Measurements from ENCODE around the gene SAMM50.

SAMM50 gene

GRCh38 chr22:43923631-43924464, 31.4 kb upstream of the SAMM50 start, which contains the start of gene PNPLA3:
Gene PNPLA3, plus strand, starts transcription at chr22:43923805. Its CDS starts 107 bp downstream, at chr22:43923912.
- TF ChIP-seq POLR2AphosphoS5 (IDR thresholded peaks at IDR 0.05; ENCODE audit: low read depth, low read length) (no peak), TAF1 (IDR thresholded peaks at IDR 0.05; ENCODE audit: borderline replicate concordance, low read depth, low read length) (no peak), POLR2A (IDR thresholded peaks at IDR 0.05; ENCODE audit: low read depth, low read length) (no peak)
- no peak for FAIRE-seq
- DNase-seq (ENCODE audit: insufficient read length), result peak; percentile 74

GRCh38 chr22:43924877-43925276, 30.4 kb upstream of the SAMM50 start:
- FAIRE-seq (no peak), DNase-seq (ENCODE audit: insufficient read length) (no peak)
- no peak for TF ChIP-seq TAF1 (IDR thresholded peaks at IDR 0.05; ENCODE audit: borderline replicate concordance, low read depth, low read length)
- no peak for TF ChIP-seq POLR2A (IDR thresholded peaks at IDR 0.05; ENCODE audit: low read depth, low read length)
- no peak for TF ChIP-seq POLR2AphosphoS5 (IDR thresholded peaks at IDR 0.05; ENCODE audit: low read depth, low read length)

DNA sequence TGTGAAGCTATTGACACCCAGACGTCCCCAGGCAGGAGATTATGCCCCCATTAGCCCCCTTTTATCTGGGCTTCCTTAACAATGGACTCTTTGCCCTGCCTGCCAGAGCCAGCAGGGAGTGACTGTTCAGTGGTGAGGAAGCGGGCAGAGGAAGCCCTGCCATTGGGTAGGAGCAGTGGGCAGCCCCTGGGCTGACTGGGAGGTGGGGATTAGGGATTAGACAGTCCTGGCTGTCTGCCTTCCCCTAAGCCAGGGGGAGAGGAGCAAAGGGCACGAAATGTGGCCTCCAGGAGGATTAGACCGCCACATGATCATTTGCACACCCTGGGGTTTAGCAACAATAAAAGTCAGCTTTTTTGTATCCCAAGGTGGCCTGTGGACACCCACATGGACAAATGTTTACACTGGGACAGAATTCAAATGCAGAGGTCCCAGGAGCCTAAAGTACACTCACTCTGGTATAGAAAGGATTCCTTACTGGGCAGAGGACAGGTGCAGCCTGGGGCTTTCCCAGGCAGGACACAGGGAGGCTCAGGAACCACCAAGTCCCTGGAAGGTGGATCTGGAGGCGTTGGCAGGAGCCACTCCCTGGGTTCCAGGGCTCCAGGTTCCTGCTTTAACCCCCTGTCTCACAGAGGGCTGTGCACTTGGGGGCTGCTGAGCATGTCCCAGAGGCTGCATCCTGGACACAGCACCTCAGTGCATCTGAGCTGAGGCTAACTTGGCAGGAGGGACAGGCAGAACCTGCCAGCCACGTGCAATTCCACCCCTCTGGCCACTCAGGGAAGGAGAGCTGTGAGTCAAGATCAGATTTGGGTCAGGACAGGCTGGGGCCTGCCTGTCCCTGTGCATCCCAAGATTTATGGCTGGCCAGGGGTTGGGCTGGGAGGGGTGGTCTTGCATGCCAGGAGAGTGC, 29.6 kb upstream of the SAMM50 start:
- no peak for FAIRE-seq
- no peak for DNase-seq (ENCODE audit: insufficient read length)
- TF ChIP-seq TAF1 (IDR thresholded peaks at IDR 0.05; ENCODE audit: borderline replicate concordance, low read depth, low read length) (no peak), POLR2A (IDR thresholded peaks at IDR 0.05; ENCODE audit: low read depth, low read length) (no peak), POLR2AphosphoS5 (IDR thresholded peaks at IDR 0.05; ENCODE audit: low read depth, low read length) (no peak)

DNA sequence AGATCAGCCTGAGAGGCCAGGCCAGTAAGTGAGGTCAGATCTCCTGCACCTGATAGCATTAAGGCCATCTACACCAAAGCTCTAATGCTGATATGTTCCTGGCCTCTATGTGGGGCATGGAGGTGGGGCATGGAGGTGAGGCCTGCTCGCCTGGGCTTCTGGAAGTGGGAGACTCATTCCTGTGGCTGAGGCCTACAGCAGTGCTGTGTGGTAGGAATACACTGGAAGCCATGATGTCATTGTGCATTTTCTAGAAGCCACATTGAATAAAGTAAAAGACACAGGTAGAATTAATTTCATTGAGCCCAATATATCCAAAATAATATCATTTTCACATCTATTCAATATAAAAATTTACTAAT, 28.9 kb upstream of the SAMM50 start:
- TF ChIP-seq POLR2A (IDR thresholded peaks at IDR 0.05; ENCODE audit: low read depth, low read length) (no peak), POLR2AphosphoS5 (IDR thresholded peaks at IDR 0.05; ENCODE audit: low read depth, low read length) (no peak), TAF1 (IDR thresholded peaks at IDR 0.05; ENCODE audit: borderline replicate concordance, low read depth, low read length) (no peak)
- FAIRE-seq (no peak), DNase-seq (ENCODE audit: insufficient read length) (no peak)

- FAIRE-seq, result no peak
- TF ChIP-seq POLR2A (IDR thresholded peaks at IDR 0.05; ENCODE audit: low read depth, low read length) (no peak), TAF1 (IDR thresholded peaks at IDR 0.05; ENCODE audit: borderline replicate concordance, low read depth, low read length) (no peak), POLR2AphosphoS5 (IDR thresholded peaks at IDR 0.05; ENCODE audit: low read depth, low read length) (no peak)
- no peak for DNase-seq (ENCODE audit: insufficient read length)
Measured at GRCh38 chr22:43928468-43928867, 26.8 kb upstream of the SAMM50 start.

DNA sequence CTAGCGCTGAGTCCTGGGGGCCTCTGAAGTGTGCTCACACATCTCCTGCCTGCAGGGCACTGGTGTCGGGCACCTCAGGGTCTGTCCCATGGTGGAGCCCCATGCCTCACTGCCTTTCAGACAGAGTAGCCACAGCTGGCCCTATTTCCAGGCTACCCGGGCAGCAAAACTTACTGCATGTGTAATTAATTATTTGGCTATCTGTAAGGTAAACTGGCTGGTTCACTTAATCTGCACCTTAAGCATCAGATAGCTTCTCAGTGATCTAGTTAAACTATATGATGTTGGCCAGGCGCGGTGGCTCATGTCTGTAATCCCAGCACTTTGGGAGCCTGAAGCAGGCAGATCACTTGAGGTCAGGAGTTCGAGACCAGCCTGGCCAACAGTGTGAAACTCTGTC, 26.3 kb upstream of the SAMM50 start:
- DNase-seq (ENCODE audit: insufficient read length), result no peak
- no peak for TF ChIP-seq TAF1 (IDR thresholded peaks at IDR 0.05; ENCODE audit: borderline replicate concordance, low read depth, low read length)
- no peak for TF ChIP-seq POLR2A (IDR thresholded peaks at IDR 0.05; ENCODE audit: low read depth, low read length)
- no peak for TF ChIP-seq POLR2AphosphoS5 (IDR thresholded peaks at IDR 0.05; ENCODE audit: low read depth, low read length)
- FAIRE-seq, result no peak

GRCh38 chr22:43931771-43932170, 23.5 kb upstream of the SAMM50 start:
- FAIRE-seq (no peak), DNase-seq (ENCODE audit: insufficient read length) (no peak)
- TF ChIP-seq POLR2AphosphoS5 (IDR thresholded peaks at IDR 0.05; ENCODE audit: low read depth, low read length), result no peak

DNA sequence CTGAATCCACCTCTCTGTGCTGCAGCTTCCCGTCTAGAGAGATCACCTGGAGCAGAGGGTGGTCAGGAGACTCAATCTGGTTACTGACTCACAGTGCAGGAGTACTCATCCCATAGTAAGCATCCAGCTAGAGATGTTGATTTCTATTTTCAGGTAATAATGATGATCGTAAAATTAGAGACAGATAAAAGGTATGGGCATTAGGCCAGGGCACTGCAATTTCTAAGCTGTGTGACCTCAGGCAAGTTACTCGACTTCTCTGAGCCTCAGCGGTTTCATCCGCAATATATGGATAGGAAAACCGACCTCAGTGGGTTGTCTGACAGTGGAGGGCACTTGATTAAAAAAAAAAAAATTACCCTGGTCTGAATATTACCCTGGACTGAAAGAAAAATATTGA, 13.8 kb upstream of the SAMM50 start:
- DNase-seq (ENCODE audit: insufficient read length) (no peak), FAIRE-seq (no peak)
- no peak for TF ChIP-seq POLR2A (IDR thresholded peaks at IDR 0.05; ENCODE audit: low read depth, low read length)
- no peak for TF ChIP-seq POLR2AphosphoS5 (IDR thresholded peaks at IDR 0.05; ENCODE audit: low read depth, low read length)
- no peak for TF ChIP-seq TAF1 (IDR thresholded peaks at IDR 0.05; ENCODE audit: borderline replicate concordance, low read depth, low read length)

GRCh38 chr22:43944670-43945430, 10.4 kb upstream of the SAMM50 start:
- FAIRE-seq (no peak), DNase-seq (ENCODE audit: insufficient read length) (no peak)

DNA sequence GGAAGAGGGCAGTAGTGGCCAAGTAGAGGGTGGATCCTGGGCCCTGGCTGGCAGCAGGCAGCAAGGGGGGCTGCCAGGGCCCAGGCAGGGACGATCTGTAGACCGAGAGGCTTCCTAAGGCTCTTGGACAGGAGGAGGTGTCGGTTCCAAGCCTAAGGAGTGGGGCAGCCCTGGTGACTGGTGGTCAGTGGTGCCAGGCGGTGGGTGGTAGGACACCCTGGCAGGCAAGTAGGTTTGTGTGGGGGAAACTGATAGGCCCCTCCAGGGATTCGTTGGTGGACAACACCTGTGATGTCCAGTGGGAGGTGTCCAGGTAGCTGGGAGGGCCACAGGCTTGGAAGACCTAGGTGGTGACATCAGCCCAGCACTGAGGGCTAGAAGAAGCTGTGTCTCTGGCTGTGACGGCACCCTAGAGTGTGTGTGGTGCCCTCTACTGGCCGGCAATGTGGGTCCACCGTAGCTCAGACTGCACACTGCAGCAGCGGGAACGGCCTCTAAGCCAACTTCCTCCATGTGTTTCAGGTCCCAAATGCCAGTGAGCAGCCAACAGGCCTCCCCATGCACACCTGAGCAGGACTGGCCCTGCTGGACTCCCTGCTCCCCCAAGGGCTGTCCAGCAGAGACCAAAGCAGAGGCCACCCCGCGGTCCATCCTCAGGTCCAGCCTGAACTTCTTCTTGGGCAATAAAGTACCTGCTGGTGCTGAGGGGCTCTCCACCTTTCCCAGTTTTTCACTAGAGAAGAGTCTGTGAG, 9.4 kb upstream of the SAMM50 start:
- FAIRE-seq (peak; percentile 83), DNase-seq (ENCODE audit: insufficient read length) (peak; percentile 73)
- TF ChIP-seq POLR2AphosphoS5 (IDR thresholded peaks at IDR 0.05; ENCODE audit: low read depth, low read length) (no peak), TAF1 (IDR thresholded peaks at IDR 0.05; ENCODE audit: borderline replicate concordance, low read depth, low read length) (no peak), POLR2A (IDR thresholded peaks at IDR 0.05; ENCODE audit: low read depth, low read length) (no peak)

More at GRCh38 chr22:43944670-43945430, 10.4 kb upstream of the SAMM50 start:
- no peak for TF ChIP-seq TAF1 (IDR thresholded peaks at IDR 0.05; ENCODE audit: borderline replicate concordance, low read depth, low read length)
- TF ChIP-seq POLR2A (IDR thresholded peaks at IDR 0.05; ENCODE audit: low read depth, low read length), result no peak
- TF ChIP-seq POLR2AphosphoS5 (IDR thresholded peaks at IDR 0.05; ENCODE audit: low read depth, low read length), result no peak

GRCh38 chr22:43946384-43946667, 8.9 kb upstream of the SAMM50 start:
- TF ChIP-seq POLR2A (IDR thresholded peaks at IDR 0.05; ENCODE audit: low read depth, low read length) (no peak), POLR2AphosphoS5 (IDR thresholded peaks at IDR 0.05; ENCODE audit: low read depth, low read length) (no peak), TAF1 (IDR thresholded peaks at IDR 0.05; ENCODE audit: borderline replicate concordance, low read depth, low read length) (no peak)
- FAIRE-seq (no peak), DNase-seq (ENCODE audit: insufficient read length) (no peak)
